ENCODE results near the gene HMGCS2.
"Not testable (repeated sequence)": the region's sequence is repeated elsewhere in the genome, so short reads cannot be mapped to it uniquely, and the experiment has no call there.

Gene HMGCS2

GRCh38 chr1:119725626-119726025, 43.1 kb downstream of the HMGCS2 start:
- DNase-seq, result no peak

- DNase-seq, result no peak
These were observed 44.0 kb downstream of the HMGCS2 start for GRCh38 chr1:119724611-119725218.

DNA sequence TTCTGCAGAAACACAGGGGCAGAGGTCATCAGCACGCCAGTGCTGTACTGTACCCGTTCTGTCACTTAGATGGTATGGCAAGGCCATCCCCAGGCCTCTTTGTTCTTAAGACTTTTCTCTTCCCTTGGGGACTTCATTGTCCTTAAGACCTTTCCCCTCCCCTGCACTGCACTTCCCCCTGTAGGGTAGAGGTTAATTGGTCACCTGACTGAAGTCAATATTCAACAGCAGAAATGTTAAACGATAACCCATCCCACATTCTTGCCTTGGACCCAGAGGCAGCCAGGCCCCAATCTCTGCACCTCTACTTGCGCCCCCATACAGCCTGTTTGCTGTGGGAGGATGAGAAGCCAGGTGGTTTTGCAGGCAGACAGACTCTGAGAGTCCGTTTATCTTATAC, 46.8 kb downstream of the HMGCS2 start:
- no peak for DNase-seq

GRCh38 chr1:119720866-119721440, 47.8 kb downstream of the HMGCS2 start:
- no peak for DNase-seq

DNA sequence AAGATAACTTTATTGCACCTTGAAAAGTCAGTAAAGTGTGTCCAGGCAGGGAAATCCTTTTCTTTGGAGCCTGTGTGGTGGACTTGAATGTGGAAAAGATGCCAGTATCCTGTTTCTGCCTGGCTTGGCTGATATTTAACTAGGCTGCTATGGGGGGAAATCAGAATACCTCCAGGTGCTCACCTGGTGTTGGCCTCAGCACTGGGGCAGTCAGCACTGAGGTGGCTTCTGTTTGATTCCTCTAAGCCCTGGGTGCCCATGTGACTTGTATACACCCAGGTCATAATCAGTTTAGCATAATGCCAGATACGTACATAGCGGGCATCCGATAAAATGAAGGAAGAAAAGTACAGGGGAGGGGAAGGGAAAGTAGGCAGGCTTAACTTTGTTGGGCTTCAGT, 49.7 kb downstream of the HMGCS2 start:
- DNase-seq, result no peak

- no peak for DNase-seq
These were observed 50.3 kb downstream of the HMGCS2 start for GRCh38 chr1:119718409-119718808.

GRCh38 chr1:119715542-119715941, 53.2 kb downstream of the HMGCS2 start:
- DNase-seq, result peak; percentile 22

- DNase-seq, result no peak
These were observed 54.1 kb downstream of the HMGCS2 start for GRCh38 chr1:119714583-119714982.

DNA sequence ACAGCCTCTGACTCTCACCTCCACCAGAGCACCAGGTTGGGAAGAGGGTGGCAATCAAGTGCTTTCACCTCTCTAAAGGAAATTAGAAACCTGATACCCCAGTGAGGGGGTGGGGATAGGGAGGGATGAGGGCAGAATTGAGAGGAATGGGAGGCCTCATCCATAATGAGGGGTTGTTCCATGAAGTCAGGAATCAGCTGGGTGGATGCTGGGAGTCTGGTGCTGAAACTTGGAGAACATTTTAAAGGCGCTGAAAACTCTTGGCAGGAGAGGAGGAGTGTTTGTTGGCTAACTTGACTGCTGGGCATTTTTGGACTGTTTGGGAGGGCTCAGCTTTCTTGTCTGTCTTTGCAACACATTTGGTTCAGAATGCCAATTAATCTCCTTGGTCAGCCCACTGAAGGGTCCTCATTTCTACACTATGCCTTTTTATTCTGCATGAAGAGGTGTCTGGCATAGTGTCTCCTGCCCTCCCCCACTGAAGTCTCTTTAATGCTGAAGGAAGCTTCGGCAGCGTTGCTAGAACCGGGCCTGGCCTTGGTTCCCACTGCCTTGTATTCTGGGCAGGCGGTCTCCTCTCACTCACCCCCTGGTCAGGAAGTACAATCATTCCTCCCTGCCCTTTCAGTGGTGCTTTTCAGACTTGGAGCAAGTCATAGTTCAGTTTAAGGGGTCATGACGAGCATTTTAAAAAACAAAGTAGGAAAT, 54.8 kb downstream of the HMGCS2 start:
- peak; percentile 66 for DNase-seq

GRCh38 chr1:119713039-119713748, 55.5 kb downstream of the HMGCS2 start:
- peak; percentile 72 for DNase-seq

DNA sequence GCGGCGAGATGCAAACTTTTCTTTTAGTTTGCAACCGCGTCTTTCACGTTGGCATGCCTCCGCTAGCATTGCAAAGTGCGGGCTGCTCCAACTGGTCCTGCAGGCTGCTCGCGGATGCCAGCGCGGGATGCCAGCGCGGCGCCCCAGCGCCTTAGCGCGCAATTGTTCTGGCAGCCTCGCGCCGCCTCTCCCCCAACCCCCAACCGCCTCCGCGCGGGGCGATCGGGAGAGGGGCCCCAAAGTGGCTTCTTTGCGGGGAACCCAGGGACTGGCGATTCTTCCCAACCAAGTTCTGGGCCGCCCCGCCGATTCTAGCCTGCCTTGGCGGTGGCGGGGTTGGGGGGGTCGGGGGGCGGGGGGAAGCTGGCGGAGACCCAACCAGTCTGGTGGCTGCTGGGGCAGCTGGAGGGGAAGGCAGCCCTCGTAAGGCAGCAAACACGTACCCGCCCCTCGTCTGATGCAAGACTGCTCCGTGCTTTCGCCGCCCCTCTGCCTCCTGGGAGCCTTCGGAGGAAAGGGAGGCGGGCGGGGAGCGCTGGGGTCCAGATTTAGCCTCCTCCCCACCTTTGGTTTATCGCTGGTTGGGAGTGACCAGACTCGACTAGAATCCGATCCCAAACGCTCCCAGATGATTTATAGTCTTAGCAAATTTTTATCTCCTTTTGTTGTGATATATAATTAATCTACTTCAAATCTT, 56.2 kb downstream of the HMGCS2 start:
- peak; percentile 92 for DNase-seq

DNA sequence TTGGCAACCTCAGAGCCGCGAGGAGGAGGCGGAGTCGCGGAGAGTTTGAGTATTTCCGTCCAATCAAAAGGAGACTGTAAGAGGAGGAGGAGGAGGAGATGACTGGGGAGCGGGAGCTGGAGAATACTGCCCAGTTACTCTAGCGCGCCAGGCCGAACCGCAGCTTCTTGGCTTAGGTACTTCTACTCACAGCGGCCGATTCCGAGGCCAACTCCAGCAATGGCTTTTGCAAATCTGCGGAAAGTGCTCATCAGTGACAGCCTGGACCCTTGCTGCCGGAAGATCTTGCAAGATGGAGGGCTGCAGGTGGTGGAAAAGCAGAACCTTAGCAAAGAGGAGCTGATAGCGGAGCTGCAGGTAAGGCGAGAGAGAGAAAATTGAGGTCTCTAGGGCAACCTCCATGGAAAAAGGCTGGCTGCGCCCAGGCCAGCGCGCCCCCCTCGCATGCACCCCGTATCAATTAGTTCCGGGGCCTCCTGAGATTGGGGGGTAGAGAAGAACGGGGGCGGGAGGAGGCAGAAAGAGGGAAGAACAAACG, 56.8 kb downstream of the HMGCS2 start, which contains the start of gene PHGDH:
Gene PHGDH, plus strand, starts transcription at position 131 of the 538 bp plus-strand sequence. Its CDS starts 89 bp downstream, at position 220.
- DNase-seq, result peak; percentile 93

DNA sequence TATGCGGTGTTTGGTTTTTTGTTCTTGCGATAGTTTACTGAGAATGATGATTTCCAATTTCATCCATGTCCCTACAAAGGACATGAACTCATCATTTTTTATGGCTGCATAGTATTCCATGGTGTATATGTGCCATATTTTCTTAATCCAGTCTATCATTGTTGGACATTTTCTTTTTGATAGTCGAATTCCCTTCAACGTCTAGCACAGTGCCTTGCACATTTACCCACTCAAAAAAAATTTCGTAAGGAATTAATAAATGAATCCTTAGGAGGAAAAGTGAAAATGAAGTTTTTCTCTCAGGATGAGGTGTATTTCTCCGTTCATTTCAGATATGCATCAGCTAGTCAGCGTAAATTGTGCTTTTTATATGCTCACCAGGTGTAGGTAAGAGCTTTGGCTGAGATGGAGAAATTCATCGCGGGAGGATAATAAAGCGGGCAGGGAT, 57.3 kb downstream of the HMGCS2 start:
- not testable (repeated sequence) for DNase-seq

- DNase-seq, result not testable (repeated sequence)
These were observed 62.1 kb downstream of the HMGCS2 start for GRCh38 chr1:119706599-119706998.

- no peak for DNase-seq
These were observed 64.8 kb downstream of the HMGCS2 start for GRCh38 chr1:119703666-119704450.

DNA sequence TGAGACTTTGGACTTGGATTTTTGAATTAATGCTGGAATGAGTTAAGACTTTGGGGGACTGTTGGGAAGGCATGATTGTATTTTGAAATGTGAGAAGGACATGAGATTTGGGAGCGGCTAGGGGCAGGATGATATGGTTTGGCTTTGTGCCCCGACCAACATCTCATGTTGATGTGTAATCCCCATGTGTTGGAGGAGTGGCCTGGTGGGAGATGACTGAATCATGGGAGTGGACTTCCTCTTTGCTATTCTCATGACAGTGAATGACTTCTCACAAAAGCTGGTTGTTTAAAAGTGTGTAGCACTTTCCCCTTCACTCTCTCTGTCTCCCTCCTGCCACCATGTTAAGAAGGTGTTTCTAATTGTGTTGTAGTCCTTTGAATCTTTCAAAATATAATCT, 66.3 kb downstream of the HMGCS2 start:
- DNase-seq, result no peak

DNA sequence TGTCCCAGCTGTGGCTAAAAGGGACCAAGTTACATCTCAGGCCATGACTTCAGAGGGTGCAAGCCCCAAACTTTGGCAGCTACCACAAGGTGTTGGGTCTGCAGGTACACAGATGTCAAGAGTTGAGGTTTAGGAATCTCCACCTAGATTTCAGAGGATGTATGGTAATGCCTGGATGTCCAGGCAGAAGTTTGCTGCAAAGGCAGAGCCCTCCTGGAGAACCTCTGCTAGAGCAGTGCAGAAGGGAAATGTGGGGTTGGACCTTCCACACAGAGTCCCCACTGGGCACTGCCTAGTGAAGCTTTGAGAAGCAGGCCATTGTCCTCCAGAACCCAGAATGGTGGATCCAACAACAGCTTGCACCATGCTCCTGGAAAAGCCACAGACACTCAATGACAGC, 67.0 kb downstream of the HMGCS2 start:
- no peak for DNase-seq

DNA sequence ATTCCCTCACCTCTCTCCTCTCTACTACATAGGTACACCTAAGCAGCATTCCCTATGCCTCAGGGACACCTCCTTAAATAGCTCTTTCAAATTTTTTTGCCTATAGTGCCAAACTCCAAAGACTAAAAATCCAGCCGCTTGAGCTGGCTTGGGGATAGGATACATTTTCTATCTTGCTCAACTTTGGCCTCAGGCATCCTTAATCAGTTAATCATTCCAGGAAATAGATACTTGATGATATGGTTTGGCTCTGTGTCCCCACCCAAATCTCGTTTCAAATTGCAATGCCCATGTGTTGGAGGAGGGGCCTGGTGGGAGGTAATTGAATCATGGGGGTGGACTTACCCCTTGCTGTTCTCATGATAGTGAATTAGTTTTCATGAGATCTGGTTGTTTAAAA, 68.4 kb downstream of the HMGCS2 start:
- no peak for DNase-seq
